Activated CD8-positive, alpha-beta memory T cell treated with anti-CD3 and anti-CD28 coated beads, Interleukin-2, amount 50 U/mL, for 48 hours (primary cell): ENCODE data around the gene NME1.
"Not testable (repeated sequence)": the region's sequence is repeated elsewhere in the genome, so short reads cannot be mapped to it uniquely, and the experiment has no call there.

ENCODE experiments used
- DNase-seq: peaks from one replicate; pipeline ENCODE4 v3.0.0-alpha.2; 2020

The NME1 gene

DNA sequence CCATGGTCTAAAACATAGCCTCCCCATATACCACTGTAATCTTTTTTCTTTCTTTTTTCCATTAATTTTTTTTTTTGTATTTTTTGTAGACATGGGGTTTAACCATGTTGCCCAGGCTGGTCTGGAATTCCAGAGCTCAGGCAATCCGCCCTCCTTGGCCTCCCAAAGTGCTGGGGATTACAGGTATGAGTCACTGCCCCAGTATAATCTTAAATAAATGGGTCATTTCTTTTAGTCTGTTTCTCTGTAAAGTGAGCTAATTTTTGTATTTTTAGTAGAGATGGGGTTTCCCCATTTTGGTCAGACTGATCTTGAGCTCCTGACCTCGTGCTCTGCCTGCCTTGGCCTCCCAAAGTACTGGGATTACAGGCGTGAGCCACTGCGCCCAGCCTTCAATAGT lies 5.7 kb upstream of the NME1 start:
- DNase-seq, result no peak

DNA sequence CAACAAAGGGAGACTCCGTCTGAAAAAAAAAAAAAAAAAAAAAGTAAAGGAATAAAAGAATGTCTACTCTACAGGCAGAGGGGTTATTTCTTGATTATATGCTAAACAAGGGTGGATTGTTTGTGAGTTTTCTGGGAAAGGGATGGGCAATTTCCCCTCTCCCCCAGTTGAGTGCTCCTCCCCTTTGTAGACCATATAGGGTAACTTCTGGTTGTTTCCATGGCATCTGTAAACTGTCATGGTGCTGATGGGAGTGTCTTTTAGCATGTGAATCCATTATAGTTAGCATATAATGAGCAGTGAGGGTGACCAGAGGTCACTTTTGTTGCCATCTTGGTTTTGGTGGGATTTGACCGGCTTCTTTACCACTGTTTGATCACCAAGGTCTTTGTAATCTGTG lies 4.2 kb upstream of the NME1 start:
- no peak for DNase-seq

DNA sequence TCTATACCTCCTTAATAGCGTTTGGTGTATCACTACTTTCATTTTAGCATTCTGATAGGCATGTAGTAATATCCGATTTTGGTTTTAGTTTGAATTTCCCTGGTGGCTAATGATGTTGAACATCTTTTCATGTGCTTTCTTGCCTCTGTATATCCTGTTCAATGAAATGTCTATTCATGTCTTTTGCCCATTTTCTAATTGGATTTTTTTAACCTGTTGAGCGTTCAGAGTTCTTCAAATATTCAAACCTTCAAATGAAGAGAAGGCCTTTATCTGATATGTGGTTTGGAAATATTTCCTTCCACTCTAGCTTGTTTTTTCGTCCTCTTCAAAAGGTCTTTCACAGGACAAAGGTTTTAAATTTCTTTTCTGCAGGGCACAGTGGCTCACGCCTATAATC lies 2.4 kb upstream of the NME1 start:
- no peak for DNase-seq

DNA sequence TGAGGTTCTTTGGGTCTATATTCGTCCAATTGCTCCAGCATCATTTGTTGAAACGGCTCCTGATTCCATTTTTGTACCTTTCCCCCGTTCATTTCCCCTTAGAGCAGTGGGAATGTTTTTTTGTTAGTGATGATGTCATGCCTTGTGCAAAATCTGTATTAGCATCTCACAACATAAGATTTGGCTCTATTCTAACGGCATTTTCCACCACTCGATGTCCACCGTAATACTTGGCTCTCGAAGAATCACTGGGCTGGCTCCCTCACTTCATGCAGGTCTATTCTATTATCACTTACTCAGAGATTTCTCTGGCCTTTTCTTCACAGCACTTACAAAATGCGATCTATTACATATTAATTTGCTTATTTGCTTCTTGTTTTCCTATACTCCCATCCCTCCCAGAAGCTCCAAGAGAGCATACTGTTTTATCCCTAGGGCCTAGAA lies 571 bp upstream of the NME1 start:
- no peak for DNase-seq

DNA sequence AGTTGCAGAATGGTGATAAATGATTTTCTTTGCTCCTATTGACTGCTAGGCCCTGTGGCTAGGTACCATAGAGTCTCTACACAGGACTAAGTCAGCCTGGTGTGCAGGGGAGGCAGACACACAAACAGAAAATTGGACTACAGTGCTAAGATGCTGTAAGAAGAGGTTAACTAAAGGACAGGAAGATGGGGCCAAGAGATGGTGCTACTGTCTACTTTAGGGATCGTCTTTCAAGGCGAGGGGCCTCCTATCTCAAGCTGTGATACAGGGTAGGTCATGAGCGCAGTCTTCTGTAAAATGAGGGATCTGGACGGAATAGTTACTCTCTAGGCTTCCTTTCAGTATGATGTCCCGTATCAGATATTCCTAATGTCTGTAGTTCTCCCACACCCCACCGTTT lies 817 bp downstream of the NME1 start:
- DNase-seq, result no peak

DNA sequence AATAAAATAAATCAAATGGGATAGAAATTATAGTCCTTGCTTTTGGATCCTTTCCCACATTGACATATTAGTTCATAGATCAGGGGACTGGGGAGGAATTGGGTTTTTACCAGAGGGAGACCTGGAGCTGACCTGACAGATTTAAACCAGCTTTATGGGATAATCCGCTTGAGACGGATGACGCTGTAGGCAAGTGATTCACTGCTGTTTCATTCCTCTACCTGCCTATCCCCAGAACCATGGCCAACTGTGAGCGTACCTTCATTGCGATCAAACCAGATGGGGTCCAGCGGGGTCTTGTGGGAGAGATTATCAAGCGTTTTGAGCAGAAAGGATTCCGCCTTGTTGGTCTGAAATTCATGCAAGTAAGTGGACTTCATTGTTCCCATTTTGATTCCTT lies 2.1 kb downstream of the NME1 start:
- DNase-seq, result no peak

DNA sequence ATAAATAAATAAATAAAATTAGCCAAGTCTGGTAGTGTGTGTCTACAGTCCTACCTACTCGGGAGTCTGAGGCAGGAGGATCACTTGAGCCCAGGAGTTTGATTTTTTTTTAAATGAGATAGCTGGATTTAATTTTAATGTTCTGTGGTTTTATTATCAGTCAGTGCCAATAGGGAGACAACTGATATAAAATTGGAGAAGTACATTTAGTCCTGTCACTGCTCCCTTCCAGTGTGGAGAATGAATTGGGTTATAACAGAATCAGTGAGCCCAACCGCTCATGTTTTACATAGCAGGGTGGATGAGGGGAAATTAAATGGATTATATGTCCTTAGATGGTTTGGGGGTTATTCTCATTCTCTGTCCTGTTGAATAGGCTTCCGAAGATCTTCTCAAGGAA lies 6.2 kb downstream of the NME1 start:
- no peak for DNase-seq

DNA sequence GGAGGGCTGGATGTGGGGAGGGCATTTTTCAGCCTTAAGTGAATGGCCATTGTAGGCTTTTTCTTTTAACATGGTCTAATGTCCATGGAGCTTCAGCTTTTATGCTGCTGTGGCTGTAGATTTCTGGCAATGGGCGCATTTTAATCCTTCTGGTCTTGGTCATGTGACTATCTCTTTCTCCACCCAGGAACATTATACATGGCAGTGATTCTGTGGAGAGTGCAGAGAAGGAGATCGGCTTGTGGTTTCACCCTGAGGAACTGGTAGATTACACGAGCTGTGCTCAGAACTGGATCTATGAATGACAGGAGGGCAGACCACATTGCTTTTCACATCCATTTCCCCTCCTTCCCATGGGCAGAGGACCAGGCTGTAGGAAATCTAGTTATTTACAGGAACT lies 8.2 kb downstream of the NME1 start:
- DNase-seq, result peak; percentile 20

DNA sequence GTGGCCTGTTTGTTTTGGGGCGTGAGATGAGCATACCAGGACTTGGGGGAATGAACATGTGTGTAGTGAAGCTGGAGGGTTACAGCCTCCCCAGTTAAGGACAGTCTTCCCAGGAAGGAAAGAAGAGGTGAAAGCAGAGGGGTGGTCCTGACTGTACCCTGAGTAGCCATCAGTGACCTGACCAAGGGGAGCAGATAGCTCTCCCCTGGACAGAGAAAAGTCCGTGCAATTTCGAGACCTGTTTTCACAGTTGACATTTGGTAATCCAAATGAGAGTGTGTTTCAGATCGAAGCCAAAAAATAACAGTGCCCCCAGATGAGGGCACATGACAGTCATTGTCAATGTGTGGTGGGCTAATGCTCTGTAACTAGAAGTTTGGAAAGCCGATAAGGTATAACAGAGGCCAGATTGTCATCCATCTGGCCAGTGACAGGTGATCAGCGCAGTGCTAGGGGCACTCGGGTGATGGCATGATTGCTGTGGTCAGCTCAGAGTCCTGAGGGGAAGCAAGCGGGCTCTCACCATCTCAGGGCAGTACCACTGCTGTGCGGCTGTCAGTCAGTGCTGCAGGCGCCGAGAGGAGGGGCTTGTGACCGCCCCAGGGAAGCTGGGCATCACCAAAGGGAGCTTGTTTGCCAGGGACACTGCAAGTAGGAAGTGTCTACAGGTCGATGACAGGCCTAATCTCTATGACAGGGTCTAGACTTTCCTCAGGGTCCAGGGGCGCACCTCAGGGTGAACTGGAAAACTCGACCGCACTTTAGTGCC lies 11.7 kb downstream of the NME1 start:
- peak; percentile 52 for DNase-seq

DNA sequence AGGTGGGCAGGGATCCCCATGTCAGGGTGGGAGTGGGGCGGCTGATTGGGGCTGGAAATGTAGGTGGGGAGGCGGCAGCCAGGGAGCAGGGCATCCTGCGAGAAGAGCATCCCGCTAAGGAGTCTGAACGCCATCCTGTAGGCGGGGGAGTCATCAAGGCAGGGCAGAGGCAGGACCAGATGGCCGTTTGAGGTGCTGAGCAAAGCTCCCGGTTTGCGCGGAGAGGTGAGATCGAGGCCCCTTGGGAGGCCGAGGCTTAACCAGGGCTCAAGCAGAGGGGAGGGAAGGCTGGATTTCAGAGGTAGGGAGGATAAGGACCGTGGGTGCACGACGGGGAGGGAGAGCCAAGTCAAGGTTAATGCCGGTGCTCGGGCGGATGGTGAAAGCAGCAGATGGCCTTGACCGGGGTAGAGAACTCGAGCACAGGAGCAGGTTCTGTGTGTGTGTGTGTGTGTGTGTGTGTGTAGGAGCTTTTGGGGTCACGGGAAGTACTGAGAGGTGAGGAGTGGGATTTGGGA lies 12.4 kb downstream of the NME1 start:
- peak; percentile 74 for DNase-seq

DNA sequence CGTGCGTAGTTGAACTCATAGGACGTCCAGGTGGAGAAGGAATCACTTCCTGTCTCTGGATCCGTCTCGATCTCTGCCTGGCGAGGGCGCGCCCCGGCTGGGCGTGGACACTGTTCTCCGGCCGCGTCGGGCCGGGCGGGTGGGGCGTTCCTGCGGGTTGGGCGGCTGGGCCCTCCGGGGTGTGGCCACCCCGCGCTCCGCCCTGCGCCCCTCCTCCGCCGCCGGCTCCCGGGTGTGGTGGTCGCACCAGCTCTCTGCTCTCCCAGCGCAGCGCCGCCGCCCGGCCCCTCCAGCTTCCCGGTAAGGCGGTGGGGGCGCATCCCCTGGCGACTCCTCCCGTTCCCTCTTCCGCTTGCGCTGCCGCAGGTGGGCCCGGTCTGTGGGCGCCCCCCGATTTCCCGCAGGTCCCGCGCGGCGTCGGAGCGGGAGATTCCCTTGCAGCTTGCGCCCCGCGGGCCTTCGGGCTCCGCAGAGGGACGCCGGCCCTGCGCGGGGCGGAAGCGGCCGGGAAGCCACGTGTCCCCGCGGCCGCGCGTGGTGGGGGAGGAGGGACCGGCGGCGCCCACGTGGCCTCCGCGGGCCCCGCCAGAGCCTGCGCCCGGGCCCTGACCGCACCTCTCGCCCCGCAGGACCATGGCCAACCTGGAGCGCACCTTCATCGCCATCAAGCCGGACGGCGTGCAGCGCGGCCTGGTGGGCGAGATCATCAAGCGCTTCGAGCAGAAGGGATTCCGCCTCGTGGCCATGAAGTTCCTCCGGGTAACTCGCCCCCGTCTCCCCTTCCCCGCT lies 13.0 kb downstream of the NME1 start, which contains the start of gene NME2:
Gene NME2, plus strand, starts transcription at position 214 of the 789 bp plus-strand sequence. Its CDS starts 420 bp downstream, at position 634.
- peak; percentile 90 for DNase-seq

DNA sequence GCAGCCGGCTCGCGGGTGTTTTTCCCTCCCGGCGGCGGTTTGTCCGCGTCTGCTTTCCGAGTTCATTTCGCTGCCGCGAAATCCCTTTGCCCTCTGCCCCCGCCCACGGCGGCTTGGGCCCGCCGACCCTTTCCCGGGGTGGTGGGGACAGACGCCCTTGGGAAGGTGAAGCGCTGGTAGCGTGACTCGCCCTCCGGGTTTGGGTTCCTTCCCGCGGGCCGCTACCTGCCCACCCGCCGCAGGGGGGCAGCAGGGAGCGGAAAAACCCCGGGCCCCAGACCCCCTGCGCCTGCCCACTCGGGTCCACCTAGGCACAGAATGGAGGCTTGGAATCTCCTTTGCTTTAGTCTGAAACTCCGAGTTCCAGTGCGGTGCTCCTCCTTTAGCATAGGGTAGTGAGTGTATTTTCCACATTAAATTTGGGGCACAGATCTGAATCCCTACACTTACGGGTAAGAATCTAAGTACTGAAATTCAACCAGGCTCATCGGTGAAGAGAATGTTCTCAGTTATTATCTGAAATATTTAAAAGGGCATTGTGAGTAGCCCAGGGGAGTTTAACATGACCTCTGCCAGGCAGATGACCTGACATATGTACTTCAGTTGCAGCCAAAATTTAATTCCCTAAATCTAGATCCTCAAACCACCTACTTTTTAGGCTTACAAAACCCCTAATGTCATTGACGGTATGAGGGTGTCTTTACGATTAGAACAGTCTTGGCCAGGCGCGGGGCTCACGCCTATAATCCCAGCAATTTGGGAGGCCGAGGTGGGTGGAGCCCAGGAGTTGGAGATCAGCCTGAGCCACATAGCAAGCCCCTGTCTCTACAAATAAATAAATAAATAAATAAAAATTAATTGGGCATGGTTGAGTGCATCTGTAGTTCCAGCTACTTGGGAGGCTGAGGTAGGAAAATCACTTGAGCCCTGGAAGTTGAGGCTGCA lies 13.9 kb downstream of the NME1 start:
- DNase-seq, result peak; percentile 91

DNA sequence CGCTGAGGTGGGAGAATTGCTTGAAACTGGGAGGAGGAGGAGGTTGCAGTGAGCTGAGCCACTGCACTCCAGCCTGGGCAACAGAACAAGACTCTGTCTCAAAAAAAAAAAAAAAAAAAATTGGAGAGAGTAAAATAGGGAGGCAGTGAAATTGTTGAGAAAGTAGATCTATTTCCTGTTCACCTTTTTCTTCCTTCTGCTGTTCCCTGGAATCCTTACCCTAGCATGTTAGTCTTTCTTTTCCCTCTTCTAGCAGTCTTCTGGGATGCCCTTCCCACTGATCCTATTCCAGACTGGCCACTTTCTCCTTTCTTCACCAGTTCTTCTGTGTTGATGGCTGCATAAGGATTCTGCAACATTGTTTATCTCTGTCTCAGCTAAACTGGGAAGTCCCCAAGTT lies 16.0 kb downstream of the NME1 start:
- DNase-seq, result no peak

DNA sequence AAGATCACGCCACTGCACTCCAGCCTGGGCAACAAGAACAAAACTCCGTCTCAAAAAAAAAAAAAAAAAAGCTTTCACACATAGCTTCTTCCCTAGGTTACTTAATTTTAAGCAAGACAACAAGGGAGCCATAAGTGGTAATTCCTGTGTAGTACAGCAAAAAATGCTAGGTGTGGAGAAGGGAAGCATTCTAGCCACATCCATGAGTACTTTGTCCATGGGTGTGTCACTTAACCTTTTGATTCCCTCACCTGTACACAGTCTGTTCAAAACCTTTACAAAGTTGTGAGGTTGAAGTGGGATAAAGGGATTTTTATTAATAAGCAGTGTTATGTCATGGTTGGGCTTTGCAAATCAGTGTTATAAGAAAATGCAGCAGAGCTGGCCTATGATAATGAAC lies 17.4 kb downstream of the NME1 start:
- no peak for DNase-seq

DNA sequence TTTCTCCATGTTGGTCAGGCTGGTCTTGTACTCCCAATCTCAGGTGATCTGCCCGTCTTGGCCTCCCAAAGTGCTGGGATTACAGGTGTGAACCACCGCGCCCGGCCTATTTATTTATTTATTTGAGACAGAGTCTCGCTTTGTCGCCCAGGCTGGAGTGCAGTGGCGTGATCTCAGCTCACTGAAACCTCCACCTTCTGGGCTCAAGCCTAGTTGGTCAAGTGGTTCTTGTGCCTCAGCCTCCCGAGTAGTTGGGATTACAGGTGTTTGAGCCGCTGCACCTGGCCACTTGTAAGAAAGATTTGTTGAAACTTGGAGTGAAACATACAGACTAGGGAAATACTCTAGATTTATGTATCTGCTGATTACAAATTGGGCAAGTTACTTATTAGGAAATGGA lies 18.7 kb downstream of the NME1 start:
- not testable (repeated sequence) for DNase-seq

DNA sequence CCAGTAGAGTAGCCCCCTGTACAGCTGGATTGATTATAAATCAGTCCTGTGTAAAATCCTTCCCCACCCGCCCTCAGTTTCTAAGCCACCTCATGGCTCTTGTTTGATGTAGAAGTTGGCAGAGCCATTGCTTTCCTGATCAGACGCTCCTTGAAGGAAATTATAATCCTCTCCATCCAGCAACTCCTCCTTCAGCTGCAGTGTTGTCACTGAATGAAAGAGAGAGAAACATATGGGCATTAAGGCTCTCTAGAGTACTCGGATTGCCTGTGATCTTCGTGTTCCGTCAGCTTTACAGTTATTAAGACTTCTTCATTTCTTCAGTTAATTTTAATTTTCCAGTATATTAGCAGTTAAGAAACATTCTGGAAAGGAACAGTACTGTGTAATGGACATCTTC lies 27.1 kb downstream of the NME1 start:
- no peak for DNase-seq

DNA sequence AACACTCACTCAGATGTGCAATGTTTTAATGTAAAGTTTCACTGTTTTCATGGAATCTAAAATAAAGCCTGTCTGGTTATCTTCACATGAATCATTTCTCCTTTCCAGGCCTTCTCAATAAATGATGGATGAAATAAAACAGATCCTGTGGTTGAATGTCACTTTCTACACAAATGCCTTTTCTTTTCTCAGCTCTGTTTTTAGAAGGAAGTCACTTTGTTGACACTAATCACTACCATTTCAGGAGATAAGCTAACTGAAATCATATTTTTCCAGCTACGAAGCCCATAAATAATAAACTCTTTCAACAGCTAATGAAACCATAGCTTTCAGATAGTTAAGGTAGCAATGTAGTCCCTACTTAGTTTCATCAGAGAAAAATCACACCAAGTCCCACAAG lies 30.8 kb downstream of the NME1 start:
- DNase-seq, result no peak

DNA sequence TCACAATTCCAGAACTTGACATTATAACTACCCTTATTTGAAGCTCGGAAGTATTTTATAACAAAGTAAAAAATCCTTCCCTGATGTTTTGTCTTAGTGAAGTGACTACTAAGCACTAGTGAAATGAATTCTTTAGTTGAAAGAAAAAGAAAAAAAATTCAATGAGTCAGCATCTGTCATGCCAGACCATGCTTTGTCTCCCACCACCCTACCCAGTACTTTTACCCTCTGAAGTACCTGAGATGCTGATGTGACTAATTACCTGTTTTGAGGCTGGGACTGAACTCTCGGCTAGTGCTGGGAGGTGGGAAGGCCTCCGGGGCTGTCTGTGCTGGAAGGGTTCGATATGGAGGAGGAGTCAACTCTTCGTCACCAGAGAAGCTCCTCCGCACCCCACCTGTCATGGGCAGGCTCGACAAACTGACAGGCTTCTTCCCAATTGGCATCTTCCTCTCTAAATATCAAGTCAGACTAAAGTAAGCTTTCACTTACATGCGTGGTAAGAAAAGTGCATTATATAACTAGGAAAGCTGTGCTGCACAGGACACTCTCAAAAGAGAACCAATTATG lies 32.5 kb downstream of the NME1 start:
- no peak for DNase-seq

DNA sequence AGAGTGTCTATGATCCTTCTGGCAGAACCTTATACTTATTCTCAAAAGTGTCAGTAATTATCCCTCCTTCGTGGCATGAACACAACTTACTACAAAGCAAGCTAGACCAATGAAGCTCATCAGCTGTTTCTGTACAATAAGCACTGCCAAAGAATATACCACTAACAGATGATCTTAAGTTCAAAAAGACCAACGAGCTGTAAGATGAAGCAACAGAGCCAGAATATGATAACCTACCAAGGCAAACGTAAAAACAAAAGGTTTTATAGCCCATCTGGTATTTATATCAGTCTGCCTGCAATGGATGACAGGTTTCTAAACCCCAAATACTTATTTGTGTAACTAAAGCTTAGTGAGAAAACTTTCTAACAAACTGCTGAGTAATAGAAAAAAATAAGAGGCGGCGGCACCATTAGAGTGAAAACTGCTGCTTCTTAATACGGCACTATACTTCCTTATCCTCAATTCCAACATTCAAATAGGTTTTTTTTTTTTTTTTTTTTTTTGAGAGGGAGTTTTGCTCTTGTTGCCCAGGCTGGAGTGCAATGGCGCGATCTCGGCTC lies 35.0 kb downstream of the NME1 start:
- DNase-seq, result no peak

DNA sequence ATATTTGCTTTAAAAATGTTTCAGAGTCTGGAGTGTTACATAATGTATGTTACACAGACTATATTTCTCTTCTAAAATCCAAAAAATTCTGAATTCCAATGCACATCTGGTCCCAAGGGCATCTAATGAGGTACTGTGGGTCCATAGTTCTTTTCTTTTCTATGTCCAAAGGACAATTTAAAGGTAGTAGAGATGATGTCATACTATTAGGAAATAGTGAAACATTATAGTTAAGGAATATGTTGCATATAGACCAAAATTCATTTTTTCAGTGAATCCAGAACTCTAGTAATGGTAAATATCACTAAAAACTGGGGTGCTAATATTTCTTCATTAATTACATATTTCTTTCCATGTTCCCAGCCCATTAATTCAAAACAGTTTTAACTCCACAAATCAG lies 35.8 kb downstream of the NME1 start:
- DNase-seq, result no peak

DNA sequence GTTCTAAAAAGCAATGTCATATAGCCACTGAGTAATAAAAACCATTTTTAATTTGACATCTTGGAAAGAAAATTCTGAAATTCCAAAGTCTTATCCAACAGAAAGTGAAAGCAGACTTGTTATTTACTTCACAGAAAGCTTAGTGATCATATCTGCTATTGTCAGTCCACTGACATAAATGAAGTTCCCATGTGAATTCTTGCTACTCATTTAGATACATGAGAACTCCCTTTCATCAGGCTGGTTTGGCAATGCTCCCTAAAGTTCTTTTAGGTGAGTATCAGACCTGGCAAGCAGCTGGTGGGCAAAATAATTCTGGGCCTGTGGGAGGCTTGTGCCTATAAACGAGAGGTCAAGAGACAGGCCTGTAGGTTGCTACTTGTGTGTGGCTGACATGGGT lies 36.3 kb downstream of the NME1 start:
- no peak for DNase-seq

DNA sequence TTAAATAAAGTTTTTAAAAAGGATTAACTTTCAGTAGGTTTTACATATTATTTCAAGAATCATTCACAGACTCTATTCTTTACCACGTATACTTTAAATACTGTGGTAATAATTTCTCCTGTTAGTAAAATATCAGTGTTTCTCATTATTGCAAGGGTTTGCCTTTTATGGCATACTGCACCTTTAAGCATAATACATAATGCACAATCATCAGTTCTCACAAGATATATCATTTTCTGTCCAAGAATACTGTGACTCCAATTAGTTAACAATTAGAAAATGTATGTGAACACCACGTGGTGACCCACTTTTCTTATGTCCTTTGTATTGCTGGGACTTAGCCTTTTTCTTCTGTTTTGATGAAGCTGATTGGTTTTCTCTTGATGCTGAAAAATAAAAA lies 38.5 kb downstream of the NME1 start:
- no peak for DNase-seq
